Activated T-helper 1 cell treated with anti-CD3 and anti-CD28 coated beads, Interleukin-12 subunit alpha, Interleukin-12 subunit beta, Interleukin-2, Interleukin-4 antibody, amounts not matched to agents 30 ng/mL and 10 ng/mL and 1 ng/mL, durations not matched to agents 14 hours and 24 hours and 36 hours (primary cell): ENCODE data around the gene RAB19. TPM values are rescaled to one million over a fixed set of nuclear protein-coding genes. Genes with fewer than 3 reads are reported as not detected.
"Not testable (repeated sequence)": the region's sequence is repeated elsewhere in the genome, so short reads cannot be mapped to it uniquely, and the experiment has no call there.

Source experiments
- DNase-seq: peaks from one replicate; pipeline ENCODE4 v3.0.0; 2021; ENCODE audit warnings: low spot score
- H3K27ac Mint-ChIP-seq: one replicate; pipeline ENCODE4 v1.8.0; 2021; ENCODE audit warnings: mild to moderate bottlenecking, mixed read lengths
- H3K27me3 Mint-ChIP-seq: one replicate; pipeline ENCODE4 v1.8.0; 2022; ENCODE audit warnings: mild to moderate bottlenecking, moderate library complexity, mixed read lengths; ENCODE audit not compliant: insufficient read depth
- H3K36me3 Mint-ChIP-seq: one replicate; pipeline ENCODE4 v1.8.0; 2021; ENCODE audit warnings: low read depth, mixed read lengths
- H3K4me1 Mint-ChIP-seq: one replicate; pipeline ENCODE4 v1.8.0; 2021; ENCODE audit warnings: low read depth, mixed read lengths
- H3K4me3 Mint-ChIP-seq: one replicate; pipeline ENCODE4 v1.8.0; 2021; ENCODE audit warnings: mild to moderate bottlenecking, moderate library complexity, mixed read lengths
- H3K9me3 Mint-ChIP-seq: one replicate; pipeline ENCODE4 v1.8.0; 2021; ENCODE audit warnings: mixed read lengths
- intact Hi-C: fragments of 100-400 bp; cut with micrococcal nuclease; formaldehyde crosslinking; loops from one replicate; pipeline ENCODE4 v1.15.1; 2024
- total RNA-seq: library from RNA; stranded (reverse); gene quantifications from 2 replicates; pipeline ENCODE4 v1.2.3, GENCODE V29; 2022

The RAB19 gene
- total RNA-seq, 1 donor from 2014 or later, result 27.0 TPM

DNA sequence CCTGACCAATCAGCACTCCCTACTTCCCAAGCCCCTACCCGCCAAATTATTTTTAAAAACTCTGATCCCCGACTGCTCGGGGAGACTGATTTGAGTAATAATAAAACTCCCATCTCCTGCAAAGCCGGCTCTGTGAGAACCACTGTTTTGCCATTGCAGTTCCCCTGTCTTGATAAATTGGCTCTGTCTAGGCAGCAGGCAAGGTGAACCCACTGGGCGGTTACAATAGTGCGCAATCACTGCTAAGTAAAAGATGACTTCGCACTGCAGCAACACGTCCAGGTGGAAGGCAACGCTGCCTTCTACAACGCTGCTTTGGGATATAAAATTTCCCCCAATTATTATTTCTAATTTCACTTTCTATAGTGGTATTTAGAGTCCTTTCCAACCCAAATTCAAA is 14.4 kb upstream of the RAB19 start:
- no peaks in the 10 kb centered on the region for H3K27me3 Mint-ChIP-seq
- no peak overlapping the region for H3K4me3 Mint-ChIP-seq
- no peak overlapping the region for H3K27ac Mint-ChIP-seq
- DNase-seq, result no peak
- peaks cover 15% of the 10 kb centered on the region for H3K36me3 Mint-ChIP-seq
- H3K9me3 Mint-ChIP-seq, result no peaks in the 10 kb centered on the region
- intact Hi-C loops, result no loop called here
- peaks cover 13% of the 10 kb centered on the region for H3K4me1 Mint-ChIP-seq

DNA sequence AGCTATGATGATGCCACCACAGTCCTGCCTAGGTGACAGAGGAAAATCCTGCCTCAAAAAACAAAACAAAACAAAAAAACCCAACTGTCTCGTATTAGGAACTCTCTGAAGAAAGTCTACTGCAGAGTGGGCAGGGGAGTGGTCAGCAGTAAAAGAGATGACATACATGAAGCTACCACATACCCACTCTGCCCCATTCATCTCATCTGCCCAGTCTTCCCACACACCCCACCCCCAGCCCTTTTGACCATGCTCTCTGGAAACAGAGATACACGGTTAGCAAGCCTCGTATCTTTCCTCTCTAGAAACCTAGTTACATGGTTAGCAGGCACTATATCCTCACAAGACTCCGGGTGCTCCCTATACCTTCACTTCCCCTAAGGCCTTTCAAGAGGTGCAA is 13.8 kb upstream of the RAB19 start:
- H3K4me1 Mint-ChIP-seq, result peaks cover 7% of the 10 kb centered on the region
- intact Hi-C loops, result loop anchor here (1.0 to 10.0 kb wide), 6 partner anchors 8 to 1025 kb away; partner anchors contain the start of genes PARP12 and SLC37A3
- H3K9me3 Mint-ChIP-seq, result no peaks in the 10 kb centered on the region
- no peak for DNase-seq
- H3K4me3 Mint-ChIP-seq, result no peak overlapping the region
- no peak overlapping the region for H3K27ac Mint-ChIP-seq
- no peaks in the 10 kb centered on the region for H3K27me3 Mint-ChIP-seq
- H3K36me3 Mint-ChIP-seq, result peaks cover 13% of the 10 kb centered on the region

DNA sequence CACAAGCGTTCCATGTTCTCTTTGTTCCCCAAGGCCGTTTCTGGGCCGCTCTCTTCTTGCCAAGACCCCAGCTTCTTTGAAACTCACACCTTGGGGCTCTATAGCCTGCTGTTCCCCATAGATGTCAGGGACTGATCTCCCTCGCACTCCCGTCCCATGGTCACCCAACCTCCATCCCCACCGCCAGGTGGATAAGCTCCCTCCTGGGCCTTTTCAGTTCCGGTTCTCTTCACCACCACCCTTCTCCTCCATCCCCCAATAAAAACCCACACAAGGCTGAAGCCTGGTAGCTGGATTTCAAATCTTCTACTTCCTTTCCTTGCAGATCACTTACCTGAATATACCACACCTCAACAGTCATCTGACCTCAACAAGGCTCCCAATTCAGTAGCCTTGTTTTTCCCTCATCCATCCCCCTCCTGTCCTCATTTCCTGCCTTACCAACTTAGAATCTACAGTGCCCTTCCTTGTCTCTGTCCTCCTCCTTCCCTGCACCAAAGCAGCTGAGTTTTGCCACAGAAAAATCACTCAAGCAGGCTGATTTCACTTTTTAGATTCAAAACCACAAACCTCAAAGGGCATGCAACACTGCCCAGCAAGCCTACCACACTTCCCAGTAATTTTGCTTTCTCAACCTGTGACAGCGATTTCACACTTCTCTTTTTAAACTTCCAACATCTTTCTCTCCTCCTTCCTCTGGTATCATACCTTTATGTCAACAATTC is 13.2 kb upstream of the RAB19 start:
- Mint-ChIP-seq H3K36me3 (peaks cover 7% of the 10 kb centered on the region), H3K4me1 (peaks cover 2% of the 10 kb centered on the region), H3K9me3 (no peaks in the 10 kb centered on the region), H3K4me3 (no peak overlapping the region), H3K27ac (no peak overlapping the region), H3K27me3 (no peaks in the 10 kb centered on the region)
- no peak for DNase-seq
- intact Hi-C loops, result loop anchor here (1.0 to 10.0 kb wide), 6 partner anchors 8 to 1026 kb away; partner anchors contain the start of genes PARP12 and SLC37A3

DNA sequence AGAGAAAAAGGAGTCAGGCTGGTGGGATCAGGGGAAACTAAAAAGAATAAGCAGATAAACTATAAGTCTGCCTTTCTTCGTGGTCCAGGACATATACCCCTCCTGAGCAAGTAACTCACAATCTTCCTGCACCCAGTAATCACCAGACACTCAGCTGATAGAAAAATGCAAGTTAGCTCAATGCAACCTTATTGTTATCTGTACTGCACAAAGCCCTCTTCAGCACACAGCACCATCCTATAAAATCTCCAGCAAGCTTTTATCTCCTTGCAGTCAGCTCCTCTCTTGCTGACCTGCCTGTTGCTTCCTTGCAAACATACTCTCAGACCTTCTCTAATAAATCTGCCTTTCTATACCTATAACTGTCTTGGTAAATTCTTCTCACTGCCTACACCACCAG is 12.2 kb upstream of the RAB19 start:
- Mint-ChIP-seq H3K27me3 (no peaks in the 10 kb centered on the region), H3K9me3 (no peaks in the 10 kb centered on the region), H3K27ac (no peak overlapping the region), H3K36me3 (peaks cover 9% of the 10 kb centered on the region), H3K4me3 (no peak overlapping the region), H3K4me1 (peaks cover 10% of the 10 kb centered on the region)
- no peak for DNase-seq
- intact Hi-C loops, result loop anchor here (2.0 to 10.0 kb wide), 4 partner anchors 33 to 1027 kb away; partner anchors contain the start of gene PARP12

DNA sequence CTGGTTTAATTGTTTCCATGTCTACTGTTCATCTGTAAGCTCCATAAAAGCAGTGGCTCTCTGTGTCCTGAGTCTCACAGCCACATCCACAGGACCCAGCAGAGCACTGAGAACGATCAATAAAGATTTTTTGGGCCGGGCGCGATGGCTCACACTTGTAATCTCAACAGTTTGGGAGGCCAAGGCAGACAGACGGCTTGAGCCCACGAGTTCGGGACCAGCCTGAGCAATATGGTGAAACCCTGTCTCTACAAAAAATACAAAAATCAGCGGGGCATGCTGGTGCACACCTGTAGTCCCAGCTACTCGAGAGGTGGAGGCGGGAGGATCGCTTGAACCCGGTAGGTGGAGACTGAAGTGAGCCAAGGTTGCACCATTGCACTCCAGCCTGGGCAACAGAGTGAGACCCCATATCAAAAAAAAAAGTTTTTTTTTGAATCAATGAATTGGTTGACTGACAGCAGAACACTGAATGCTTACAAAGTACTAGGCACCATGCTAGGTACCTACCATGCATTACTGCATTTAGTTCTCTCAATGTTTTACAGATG is 10.0 kb upstream of the RAB19 start:
- no peak for DNase-seq
- Mint-ChIP-seq H3K36me3 (peaks cover 13% of the 10 kb centered on the region), H3K9me3 (no peaks in the 10 kb centered on the region), H3K27me3 (no peaks in the 10 kb centered on the region), H3K4me1 (peaks cover 16% of the 10 kb centered on the region), H3K27ac (no peak overlapping the region), H3K4me3 (no peak overlapping the region)
- intact Hi-C loops, result loop anchor here (5.0 to 10.0 kb wide), 2 partner anchors 332 to 1029 kb away; partner anchors contain the start of gene PARP12

DNA sequence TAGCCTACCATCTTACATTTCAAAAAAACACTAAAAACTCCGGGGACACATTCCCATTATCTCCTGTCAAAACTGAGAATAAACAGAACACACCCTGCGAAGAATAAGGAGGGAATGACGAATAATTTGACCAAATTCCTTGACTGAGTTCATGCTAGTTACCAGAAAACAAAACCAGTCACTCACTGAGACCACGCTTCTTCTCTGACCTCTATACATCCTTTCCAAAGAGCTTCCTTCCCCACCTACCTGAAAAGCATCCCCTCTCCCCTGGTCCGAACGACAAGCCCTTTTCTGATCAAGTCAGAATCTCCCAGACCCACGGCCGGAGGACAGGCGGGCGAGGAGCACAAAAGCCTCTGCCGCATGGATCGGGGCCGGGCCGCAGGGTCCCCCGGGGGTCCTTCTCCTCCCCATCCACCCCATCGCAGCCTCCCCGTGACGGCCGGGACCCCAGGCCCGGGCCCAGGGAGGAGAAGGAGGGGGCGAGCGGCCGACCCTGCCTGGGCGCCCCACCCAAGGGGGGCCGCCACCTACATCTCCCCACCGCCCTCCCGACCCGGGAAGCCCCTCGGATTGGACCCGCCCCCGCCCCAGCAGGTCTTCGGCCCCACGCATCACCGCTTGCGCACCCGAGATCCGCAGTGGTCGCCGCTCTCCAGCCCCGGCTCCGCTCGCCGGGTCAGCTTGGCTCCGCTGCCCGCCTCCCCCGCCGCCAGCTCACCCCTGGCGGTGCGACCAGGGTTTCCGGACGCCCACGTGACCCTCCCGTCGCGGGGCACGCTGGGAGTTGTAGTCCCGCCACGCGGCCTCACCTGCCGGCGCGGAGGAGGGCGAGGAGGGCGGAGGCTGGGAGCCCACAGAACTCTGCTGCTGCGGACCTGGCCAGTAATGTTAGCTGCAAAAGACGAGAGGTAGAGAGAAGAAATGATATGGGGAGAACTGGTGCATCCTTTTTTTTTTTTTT is 5.8 kb upstream of the RAB19 start, which contains the start of gene SLC37A3:
SLC37A3 (minus strand) TSS at position 747 of the 967 bp plus-strand sequence. CDS start 16,004 bp downstream, outside the sequence.
- Mint-ChIP-seq H3K36me3 (peaks cover 12% of the 10 kb centered on the region), H3K9me3 (no peaks in the 10 kb centered on the region), H3K27me3 (no peaks in the 10 kb centered on the region), H3K4me1 (peaks cover 48% of the 10 kb centered on the region), H3K27ac (peak within 1 kb of the TSS; percentile 96), H3K4me3 (peak within 1 kb of the TSS; percentile 99)
- DNase-seq, result peak; percentile 84
- intact Hi-C loops, result loop anchor here (1.0 to 10.0 kb wide), 3 partner anchors 8 to 1033 kb away; no protein-coding TSS in a partner anchor

DNA sequence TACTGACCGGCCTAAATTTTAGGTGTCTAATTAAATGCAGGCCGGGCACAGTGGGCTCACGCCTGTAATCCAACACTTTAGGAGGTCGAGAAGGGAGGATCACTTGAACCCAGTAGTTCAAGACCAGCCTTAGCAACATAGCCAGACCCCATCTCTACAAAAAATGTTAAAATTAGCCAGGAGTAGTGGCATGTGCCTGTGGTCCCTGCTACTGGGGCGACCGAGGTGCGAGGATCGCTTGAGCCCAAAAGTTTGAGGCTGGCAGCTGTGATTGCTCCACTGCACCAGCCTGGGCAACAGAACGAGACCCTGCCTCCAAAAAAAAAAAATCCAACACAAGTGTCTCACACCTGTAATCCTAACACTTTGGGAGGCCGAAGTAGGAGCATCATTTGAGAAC is 5.0 kb upstream of the RAB19 start:
- DNase-seq, result no peak
- Mint-ChIP-seq H3K36me3 (peaks cover 13% of the 10 kb centered on the region), H3K27me3 (no peaks in the 10 kb centered on the region), H3K27ac (peak overlapping the region; percentile 68), H3K4me3 (peak overlapping the region; percentile 99), H3K4me1 (peaks cover 53% of the 10 kb centered on the region), H3K9me3 (no peaks in the 10 kb centered on the region)
- intact Hi-C loops, result loop anchor here (1.0 to 10.0 kb wide), 3 partner anchors 9 to 1034 kb away; no protein-coding TSS in a partner anchor

DNA sequence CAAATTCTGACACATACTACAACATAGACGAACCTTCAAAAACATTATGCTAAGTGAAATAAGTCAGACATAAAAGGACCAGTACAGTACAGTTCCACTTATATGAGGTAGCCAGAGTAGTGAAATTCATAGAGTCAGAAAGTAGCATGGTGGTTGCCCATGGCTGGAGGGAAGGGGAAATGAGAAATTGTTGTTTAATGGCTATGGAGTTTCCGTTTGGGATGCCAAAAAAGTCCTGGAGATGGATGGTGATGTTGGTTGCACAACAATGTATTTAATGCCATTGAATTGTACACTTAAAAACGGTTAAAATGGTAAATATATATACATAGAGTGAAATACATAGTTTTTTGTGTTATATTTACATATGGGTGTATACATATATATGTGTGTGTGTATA is 3.5 kb upstream of the RAB19 start:
- H3K4me1 Mint-ChIP-seq, result peaks cover 65% of the 10 kb centered on the region
- no peaks in the 10 kb centered on the region for H3K27me3 Mint-ChIP-seq
- intact Hi-C loops, result loop anchor here (5.0 kb wide), 3 partner anchors 168 to 612 kb away; partner anchors contain the start of genes MRPS33 and NDUFB2
- no peak for DNase-seq
- peaks cover 14% of the 10 kb centered on the region for H3K36me3 Mint-ChIP-seq
- H3K4me3 Mint-ChIP-seq, result no peak overlapping the region
- no peak overlapping the region for H3K27ac Mint-ChIP-seq
- H3K9me3 Mint-ChIP-seq, result no peaks in the 10 kb centered on the region

DNA sequence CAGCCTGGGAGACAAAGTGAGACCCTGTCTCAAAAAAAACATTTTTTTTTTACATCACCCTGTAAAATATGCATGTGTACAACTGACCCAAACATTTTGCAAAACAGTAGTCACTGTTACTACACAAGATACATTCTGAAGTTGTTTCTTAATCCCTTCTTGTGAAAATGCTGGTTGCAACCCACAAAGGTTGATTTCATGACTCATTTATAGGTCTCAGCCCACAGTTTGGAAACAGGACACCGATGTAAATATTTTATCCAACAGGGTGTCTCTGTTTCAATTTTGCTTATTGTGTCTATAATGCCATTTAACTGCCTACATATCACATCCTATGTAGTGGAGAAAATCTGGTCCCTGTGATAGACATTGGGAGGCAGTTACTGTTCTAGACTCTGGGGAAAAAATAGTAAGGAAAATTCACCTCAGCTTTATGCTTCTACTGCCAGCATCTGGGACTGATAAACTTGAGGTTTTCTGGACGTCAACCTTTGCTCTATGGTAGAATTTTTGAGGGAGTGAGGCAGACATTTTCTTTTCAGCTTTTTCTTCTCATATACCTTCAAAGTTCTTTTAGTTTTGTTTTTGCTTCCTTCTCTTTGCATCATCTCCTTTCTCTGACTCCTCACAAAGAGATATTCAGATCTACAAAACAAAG is 1.6 kb upstream of the RAB19 start:
- H3K36me3 Mint-ChIP-seq, result peaks cover 11% of the 10 kb centered on the region
- DNase-seq, result no peak
- H3K27me3 Mint-ChIP-seq, result no peaks in the 10 kb centered on the region
- peaks cover 54% of the 10 kb centered on the region for H3K4me1 Mint-ChIP-seq
- peak overlapping the region; percentile 90 for H3K27ac Mint-ChIP-seq
- intact Hi-C loops, result loop anchor here (1.0 to 5.0 kb wide), 7 partner anchors 14 to 610 kb away; partner anchors contain the start of genes MKRN1, MRPS33 and NDUFB2
- H3K4me3 Mint-ChIP-seq, result peak overlapping the region; percentile 95
- no peaks in the 10 kb centered on the region for H3K9me3 Mint-ChIP-seq

DNA sequence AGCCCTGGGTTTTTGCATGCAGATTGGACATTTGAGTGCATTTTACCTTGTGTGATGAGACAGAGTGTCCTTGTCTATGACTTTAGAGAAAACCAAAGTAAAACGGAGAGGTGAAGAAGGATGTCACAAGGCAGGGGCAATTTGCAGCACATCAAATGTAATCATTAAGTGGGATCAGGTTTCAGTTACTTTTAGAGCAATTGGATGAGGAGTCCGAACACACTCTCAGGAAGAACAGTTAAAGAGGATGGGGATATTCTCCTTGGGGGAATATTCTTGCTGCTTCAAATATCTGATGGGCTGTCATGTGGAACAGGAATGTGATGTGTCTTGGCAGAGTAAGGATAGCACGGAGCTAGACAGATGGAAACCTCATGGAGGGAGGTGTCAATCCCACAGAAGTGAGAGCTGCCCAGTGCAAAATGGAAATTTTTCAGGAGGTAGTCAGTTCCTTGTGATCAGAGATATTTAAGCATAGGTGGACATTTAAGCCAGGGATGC is 757 bp downstream of the RAB19 start:
- H3K36me3 Mint-ChIP-seq, result peaks cover 17% of the 10 kb centered on the region
- DNase-seq, result no peak
- peak overlapping the region; percentile 90 for H3K27ac Mint-ChIP-seq
- intact Hi-C loops, result loop anchor here (1.0 to 5.0 kb wide), 5 partner anchors 40 to 608 kb away; partner anchors contain the start of genes MRPS33 and NDUFB2
- no peaks in the 10 kb centered on the region for H3K9me3 Mint-ChIP-seq
- H3K27me3 Mint-ChIP-seq, result no peaks in the 10 kb centered on the region
- peaks cover 49% of the 10 kb centered on the region for H3K4me1 Mint-ChIP-seq
- peak overlapping the region; percentile 95 for H3K4me3 Mint-ChIP-seq

DNA sequence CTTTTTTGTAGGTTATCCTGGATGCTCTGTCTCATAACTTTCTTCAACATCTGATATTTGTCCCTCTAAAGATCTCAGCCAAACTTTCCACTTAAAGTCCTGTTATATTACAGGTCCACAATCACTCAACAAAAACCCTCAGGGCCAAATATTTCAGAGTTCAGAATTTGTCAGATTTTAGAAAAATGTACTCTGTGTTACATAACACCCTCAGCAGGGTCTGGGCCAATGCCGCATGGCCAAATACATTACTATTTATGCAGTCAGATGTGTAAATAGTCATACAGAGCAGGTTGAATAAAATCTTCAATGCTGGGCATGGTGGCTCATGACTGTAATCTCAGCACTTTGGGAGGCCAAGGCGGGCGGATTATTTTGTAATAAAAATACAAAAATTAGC is 11.5 kb downstream of the RAB19 start:
- no peak overlapping the region for H3K27ac Mint-ChIP-seq
- intact Hi-C loops, result no loop called here
- H3K9me3 Mint-ChIP-seq, result no peaks in the 10 kb centered on the region
- peaks cover 18% of the 10 kb centered on the region for H3K4me1 Mint-ChIP-seq
- H3K27me3 Mint-ChIP-seq, result no peaks in the 10 kb centered on the region
- no peak overlapping the region for H3K4me3 Mint-ChIP-seq
- DNase-seq, result no peak
- H3K36me3 Mint-ChIP-seq, result peaks cover 30% of the 10 kb centered on the region

DNA sequence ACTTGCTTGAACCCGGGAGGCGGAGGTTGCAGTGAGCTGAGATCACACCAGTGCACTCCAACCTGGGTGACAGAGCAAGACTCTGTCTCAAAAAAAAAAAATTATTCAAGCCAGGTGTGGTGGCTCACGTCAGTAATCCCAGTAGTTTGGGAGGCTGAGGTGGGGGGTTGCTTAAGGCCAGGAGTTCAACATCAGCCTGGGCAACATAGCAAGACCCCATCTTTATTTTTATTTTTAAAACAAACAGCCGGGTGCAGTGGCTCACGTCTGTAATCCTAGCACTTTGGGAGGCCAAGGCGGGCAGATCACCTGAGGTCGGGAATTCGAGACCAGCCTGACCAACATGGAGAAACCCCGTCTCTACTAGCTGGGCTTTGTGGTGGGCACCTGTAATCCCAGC is 12.0 kb downstream of the RAB19 start:
- H3K4me3 Mint-ChIP-seq, DNase-seq, H3K9me3 Mint-ChIP-seq, intact Hi-C loops, H3K27me3 Mint-ChIP-seq, H3K27ac Mint-ChIP-seq: not testable (repeated sequence)
- peaks cover 28% of the 10 kb centered on the region for H3K36me3 Mint-ChIP-seq
- H3K4me1 Mint-ChIP-seq, result peaks cover 18% of the 10 kb centered on the region
